H9 (cell line): ENCODE results near the gene TLE4. TPM values are rescaled to one million over a fixed set of nuclear protein-coding genes. Genes with fewer than 3 reads are reported as not detected.

ENCODE experiments used
- DNase-seq: peaks from one replicate; pipeline ENCODE4 v3.0.0-alpha.2; 2017
- H2AFZ ChIP-seq: one replicate; pipeline ENCODE4 v1.6.1; 2013; ENCODE audit warnings: mild to moderate bottlenecking, low read length, control low read depth, moderate library complexity
- H2AK5ac ChIP-seq: 2 replicates; pipeline ENCODE4 v1.6.1; 2013; ENCODE audit warnings: low read length, control low read depth, mixed read lengths; ENCODE audit not compliant: insufficient read length
- H2BK120ac ChIP-seq: one replicate; pipeline ENCODE4 v1.6.1; 2013; ENCODE audit warnings: low read depth, mild to moderate bottlenecking, low read length, control low read depth, inconsistent platforms; ENCODE audit not compliant: poor library complexity, severe bottlenecking
- H2BK12ac ChIP-seq: 2 replicates; pipeline ENCODE4 v1.6.1; 2013; ENCODE audit warnings: low read length, control low read depth, mixed read lengths, low read depth; ENCODE audit not compliant: insufficient read length
- H2BK15ac ChIP-seq: 2 replicates; pipeline ENCODE4 v1.6.1; 2013; ENCODE audit warnings: low read depth, low read length, control low read depth
- H2BK20ac ChIP-seq: one replicate; pipeline ENCODE4 v1.6.1; 2013; ENCODE audit warnings: low read depth, mild to moderate bottlenecking, low read length, control low read depth, inconsistent platforms; ENCODE audit not compliant: poor library complexity, severe bottlenecking
- H2BK5ac ChIP-seq: 2 replicates; pipeline ENCODE4 v1.6.1; 2013; ENCODE audit warnings: low read length, control low read depth, mixed read lengths; ENCODE audit not compliant: insufficient read length
- H3K14ac ChIP-seq: 2 replicates; pipeline ENCODE4 v1.6.1; 2013; ENCODE audit warnings: low read length, control low read depth; ENCODE audit not compliant: insufficient read depth
- H3K18ac ChIP-seq: 2 replicates; pipeline ENCODE4 v1.6.1; 2013; ENCODE audit warnings: low read depth, mild to moderate bottlenecking, mixed read lengths, low read length, control low read depth; ENCODE audit not compliant: insufficient read length
- H3K23ac ChIP-seq: 2 replicates; pipeline ENCODE4 v1.6.1; 2013; ENCODE audit warnings: low read length, control low read depth, mixed read lengths, low read depth; ENCODE audit not compliant: insufficient read length
- H3K23me2 ChIP-seq: 2 replicates; pipeline ENCODE4 v1.6.1; 2013; ENCODE audit warnings: low read depth, mild to moderate bottlenecking, mixed read lengths, low read length, control low read depth; ENCODE audit not compliant: insufficient read length, poor library complexity, severe bottlenecking
- H3K27ac ChIP-seq: 2 replicates; pipeline ENCODE4 v1.5.1; 2013; ENCODE audit warnings: low read length, control low read depth, mixed read lengths, low read depth; ENCODE audit not compliant: insufficient read length
- H3K27me3 ChIP-seq: 2 replicates; pipeline ENCODE4 v1.6.1; 2013; ENCODE audit warnings: low read length, control low read depth, inconsistent platforms; ENCODE audit not compliant: insufficient read depth
- H3K4ac ChIP-seq: 2 replicates; pipeline ENCODE4 v1.6.1; 2013; ENCODE audit warnings: low read depth, mild to moderate bottlenecking, control low read depth, inconsistent platforms, low read length, moderate library complexity
- H3K4me1 ChIP-seq: 2 replicates; pipeline ENCODE4 v1.6.1; 2013; ENCODE audit warnings: low read length, control low read depth, inconsistent platforms; ENCODE audit not compliant: insufficient read depth
- H3K4me2 ChIP-seq: 2 replicates; pipeline ENCODE4 v1.6.1; 2013; ENCODE audit warnings: low read length, control low read depth, mixed read lengths; ENCODE audit not compliant: insufficient read length, insufficient read depth
- H3K56ac ChIP-seq: 2 replicates; pipeline ENCODE4 v1.6.1; 2013; ENCODE audit warnings: low read depth, mild to moderate bottlenecking, mixed read lengths, low read length, control low read depth; ENCODE audit not compliant: insufficient read length
- H3K79me1 ChIP-seq: 2 replicates; pipeline ENCODE4 v1.6.1; 2013; ENCODE audit warnings: low read depth, mild to moderate bottlenecking, moderate library complexity, low read length, control low read depth, inconsistent platforms; ENCODE audit not compliant: insufficient read depth, poor library complexity, severe bottlenecking
- H3K79me2 ChIP-seq: 2 replicates; pipeline ENCODE4 v1.6.1; 2013; ENCODE audit warnings: low read length, control low read depth, inconsistent platforms; ENCODE audit not compliant: insufficient read depth
- H3K9ac ChIP-seq: 2 replicates; pipeline ENCODE4 v1.6.1; 2013; ENCODE audit warnings: low read length, control low read depth, mixed read lengths; ENCODE audit not compliant: insufficient read length; ENCODE audit errors: extremely low read depth
- H3K9me3 ChIP-seq: one replicate; pipeline ENCODE4 v1.6.1; 2013; ENCODE audit warnings: low read depth, low read length, inconsistent platforms; ENCODE audit not compliant: control insufficient read depth
- H3T11ph ChIP-seq: one replicate; pipeline ENCODE4 v1.6.1; 2013; ENCODE audit warnings: mild to moderate bottlenecking, low read length, control low read depth, inconsistent platforms
- H4K20me1 ChIP-seq: one replicate; pipeline ENCODE4 v1.6.1; 2013; ENCODE audit not compliant: control insufficient read depth, insufficient read length, insufficient read depth
- H4K5ac ChIP-seq: 2 replicates; pipeline ENCODE4 v1.6.1; 2013; ENCODE audit warnings: low read depth, mild to moderate bottlenecking, mixed read lengths, low read length, control low read depth; ENCODE audit not compliant: insufficient read length
- H4K8ac ChIP-seq: replicated peaks from 2 replicates; pipeline ENCODE4 v1.6.1; 2013; ENCODE audit warnings: low read length, control low read depth, mixed read lengths, low read depth; ENCODE audit not compliant: insufficient read length
- H4K91ac ChIP-seq: 2 replicates; pipeline ENCODE4 v1.6.1; 2013; ENCODE audit warnings: low read depth, mild to moderate bottlenecking, moderate library complexity, mixed read lengths, low read length, control low read depth; ENCODE audit not compliant: insufficient read length
- H3K27ac Mint-ChIP-seq, 3 experiments: 2 replicates in 2 of 3; 3 replicates in 1 of 3; pipeline ENCODE4 v1.8.0; 2020 to 2021; ENCODE audit warnings: mixed read lengths in 3 of 3, mild to moderate bottlenecking in 1 of 3, moderate library complexity in 1 of 3
- H3K27me3 Mint-ChIP-seq: 2 replicates; pipeline ENCODE4 v1.8.0; 2021; ENCODE audit warnings: low read depth, mild to moderate bottlenecking, moderate library complexity, mixed read lengths
- H3K36me3 Mint-ChIP-seq, 3 experiments: 2 replicates in 2 of 3; 3 replicates in 1 of 3; pipeline ENCODE4 v1.8.0; 2020 to 2021; ENCODE audit warnings: low read depth in 3 of 3, mixed read lengths in 3 of 3; ENCODE audit not compliant: insufficient read depth in 1 of 3
- H3K4me1 Mint-ChIP-seq, 2 experiments: 2 replicates each; pipeline ENCODE4 v1.8.0; 2020; ENCODE audit warnings: mixed read lengths in 2 of 2
- H3K4me3 Mint-ChIP-seq, 2 experiments: 2 replicates in 1 of 2; 3 replicates in 1 of 2; pipeline ENCODE4 v1.8.0; 2020 to 2021; ENCODE audit warnings: mild to moderate bottlenecking in 2 of 2, mixed read lengths in 2 of 2, moderate library complexity in 1 of 2
- H3K9me3 Mint-ChIP-seq, 2 experiments: 2 replicates in 1 of 2; 3 replicates in 1 of 2; pipeline ENCODE4 v1.8.0; 2020; ENCODE audit warnings: mild to moderate bottlenecking in 2 of 2, mixed read lengths in 2 of 2, moderate library complexity in 1 of 2
- CTCF ChIP-seq: fragments of 200-600 bp; sonication (generic); conservative IDR thresholded peaks from 3 replicates; pipeline ENCODE4 v1.8.0; 2021; ENCODE audit warnings: antibody characterized with exemption, mild to moderate bottlenecking
- WGBS: extraction: QIAGEN DNeasy Blood & Tissue Kit; methylation state at CpG from one replicate; pipeline ENCODE4 v1.1.7; 2013; ENCODE audit warnings: missing lambda C conversion rate, low lambda C conversion rate, mixed read lengths; ENCODE audit not compliant: insufficient read length; ENCODE audit errors: extremely low coverage; 5-methylcytosine and 5-hydroxymethylcytosine counted together
- total RNA-seq: library from RNA; stranded (reverse); gene quantifications from 2 replicates; pipeline ENCODE4 v1.2.1, GENCODE V29; 2021

Gene TLE4
- total RNA-seq, 1 experiment from 2014 or later = 35.1 TPM

GRCh38 chr9:79671558-79671957, 99.8 kb downstream of the TLE4 start:
- H3K9ac ChIP-seq = no peak overlapping the region
- no peaks in the 10 kb centered on the region for H3K23me2 ChIP-seq
- no peak overlapping the region for H4K5ac ChIP-seq
- TF ChIP-seq CTCF = no peak
- no peak overlapping the region for H2BK15ac ChIP-seq
- H3K4me1 ChIP-seq = peaks cover 3% of the 10 kb centered on the region
- no peak overlapping the region for H3K4ac ChIP-seq
- H4K8ac ChIP-seq = no peak overlapping the region
- H3K4me2 ChIP-seq = no peak overlapping the region
- no peaks in the 10 kb centered on the region for H4K20me1 ChIP-seq
- no peak overlapping the region for H2BK120ac ChIP-seq
- no peak overlapping the region for H4K91ac ChIP-seq
- H2BK20ac ChIP-seq = no peak overlapping the region
- H3K56ac ChIP-seq = no peak overlapping the region
- H3K27me3 Mint-ChIP-seq = no peaks in the 10 kb centered on the region
- no peak for DNase-seq
- H3K27ac ChIP-seq = no peak overlapping the region
- H3K36me3 Mint-ChIP-seq = no peaks in the 10 kb centered on the region
- no peak overlapping the region for H3T11ph ChIP-seq
- peaks cover 48 to 61% of the 10 kb centered on the region in 2 experiments for H3K4me1 Mint-ChIP-seq
- H3K79me2 ChIP-seq = no peaks in the 10 kb centered on the region
- H3K18ac ChIP-seq = no peak overlapping the region
- no CpG with 5 or more reads among the region's 2 CpGs for WGBS
- H3K9me3 Mint-ChIP-seq = no peaks in the 10 kb centered on the region
- no peak overlapping the region for H3K4me3 Mint-ChIP-seq
- H3K23ac ChIP-seq = no peak overlapping the region
- H2BK12ac ChIP-seq = no peak overlapping the region
- no peaks in the 10 kb centered on the region for H3K9me3 ChIP-seq
- no peaks in the 10 kb centered on the region for H3K79me1 ChIP-seq
- H2AFZ ChIP-seq = no peak overlapping the region
- H2BK5ac ChIP-seq = no peak overlapping the region
- no peaks in the 10 kb centered on the region for H3K27me3 ChIP-seq
- H3K14ac ChIP-seq = no peak overlapping the region
- H3K27ac Mint-ChIP-seq = peak overlapping the region in 2 of 3 experiments; percentile 62 to 80; a peak in 2 of 7 replicates
- H2AK5ac ChIP-seq = no peak overlapping the region
